Activated CD4-positive, alpha-beta T cell treated with anti-CD3 and anti-CD28 coated beads for 24 hours (primary cell): ENCODE results near the gene EIF5AL1.
"Not testable (repeated sequence)": the region's sequence is repeated elsewhere in the genome, so short reads cannot be mapped to it uniquely, and the experiment has no call there.

Experiments used
- DNase-seq, 2 donors: peaks; one replicate each; pipeline ENCODE4 v3.0.0-alpha.2; 2020; ENCODE audit warnings: low read depth in 2 of 2

The EIF5AL1 gene

DNA sequence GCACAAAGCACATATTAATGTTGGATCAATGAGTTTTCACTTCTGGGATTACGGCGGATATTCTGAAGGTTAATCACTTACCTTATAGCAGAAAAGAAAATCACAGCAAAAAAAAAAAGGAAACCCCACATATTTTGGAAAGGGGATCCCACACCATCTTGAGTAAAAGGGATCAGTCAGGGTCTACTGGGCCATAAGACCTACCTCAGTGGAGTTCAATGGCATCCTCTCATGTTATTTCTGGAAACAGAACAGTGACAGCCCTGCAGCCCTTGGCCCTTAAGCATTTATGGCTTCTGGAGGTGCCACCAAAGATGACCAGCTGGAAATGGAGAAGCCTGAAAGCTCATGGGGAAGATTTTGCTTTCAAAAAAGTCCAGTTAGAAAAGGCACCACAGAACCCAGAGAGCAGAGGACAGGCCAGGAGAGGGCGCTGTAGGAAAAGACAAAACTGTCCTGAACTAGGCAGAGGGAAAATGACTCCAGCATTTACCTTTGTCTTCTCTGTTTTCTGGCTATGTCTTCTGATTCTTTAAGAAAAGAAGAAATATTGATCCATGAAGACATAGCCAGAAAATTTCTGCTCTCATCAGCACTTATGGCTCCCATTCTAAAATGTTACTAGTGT is 2.9 kb upstream of the EIF5AL1 start:
- DNase-seq, result not testable (repeated sequence)

DNA sequence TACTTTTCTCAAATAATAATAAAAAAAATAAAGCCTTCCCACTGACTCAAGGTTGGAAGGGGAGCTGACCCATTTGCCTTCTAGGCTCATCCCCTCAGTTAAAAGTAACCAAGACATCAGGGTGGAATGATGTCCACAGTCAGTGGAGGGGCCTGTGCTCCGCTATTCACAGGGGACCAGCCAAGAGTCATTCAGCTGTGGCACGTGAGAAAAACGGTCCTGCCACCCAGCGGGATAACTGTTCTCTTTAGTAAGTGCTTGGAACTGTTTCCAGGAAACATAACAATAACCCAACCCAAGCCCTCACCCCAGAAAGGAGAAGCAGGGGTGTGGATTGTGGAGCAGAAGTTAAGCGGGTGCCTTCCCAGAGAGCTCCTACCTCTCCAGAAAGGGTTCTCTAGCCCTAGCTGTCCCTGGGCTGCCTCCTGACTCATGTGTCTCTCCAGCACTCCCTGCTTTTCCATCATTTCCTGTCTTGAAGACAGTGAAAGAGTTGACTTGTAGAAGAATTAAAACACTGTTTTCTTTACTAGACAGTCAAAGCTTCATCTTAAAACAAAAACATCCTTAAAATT is 2.3 kb upstream of the EIF5AL1 start:
- DNase-seq, result not testable (repeated sequence)

DNA sequence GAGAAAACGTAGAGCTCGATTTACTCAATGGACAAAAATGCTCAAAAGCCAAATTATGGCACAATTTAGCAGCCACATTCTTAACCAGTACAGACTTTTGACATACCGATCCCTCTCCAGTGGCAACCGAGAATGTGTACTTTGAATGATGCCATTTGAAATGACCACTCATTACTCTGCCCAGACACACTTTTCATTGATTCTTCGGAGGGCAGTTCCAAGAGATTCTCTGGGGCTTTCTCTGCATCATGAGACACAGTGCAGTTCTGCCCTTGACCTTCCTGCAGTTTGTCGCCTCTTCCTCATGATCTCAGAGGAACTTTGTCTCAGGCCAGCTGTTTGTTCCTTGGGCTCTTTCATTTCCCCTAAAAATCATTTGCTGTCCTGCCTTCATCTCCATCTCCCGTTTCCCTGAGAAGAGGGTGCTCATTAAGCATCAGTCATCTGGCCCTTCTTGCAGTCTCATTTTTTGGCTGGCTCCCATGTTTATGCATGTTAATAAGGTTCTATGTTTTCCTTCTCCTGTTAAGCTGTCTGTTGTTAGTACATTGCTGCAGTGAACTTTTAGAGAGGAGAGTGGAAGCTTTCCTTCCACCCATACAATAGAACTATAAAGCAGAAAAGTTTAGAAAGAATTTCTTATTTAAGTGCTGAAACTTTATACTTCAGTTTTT is 4.3 kb downstream of the EIF5AL1 start:
- not testable (repeated sequence) for DNase-seq

DNA sequence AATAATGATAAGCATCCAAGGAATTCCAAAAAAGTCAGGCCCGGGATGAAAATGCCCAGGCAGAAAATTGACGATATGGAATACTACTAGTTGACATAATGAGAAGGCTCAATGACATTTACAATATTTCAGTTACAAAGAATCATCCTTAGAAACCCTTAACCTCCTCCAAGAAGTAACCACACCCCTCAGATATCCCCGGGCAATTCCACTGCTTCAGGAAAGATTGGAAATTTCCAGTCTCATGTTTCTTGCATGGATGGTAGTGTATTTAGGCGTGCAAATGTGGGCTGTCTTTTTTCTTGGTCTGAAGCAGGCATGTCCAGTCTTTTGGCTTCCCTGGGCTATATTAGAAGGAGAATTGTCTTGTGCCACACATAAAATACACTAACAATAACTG is 5.2 kb downstream of the EIF5AL1 start:
- DNase-seq, result not testable (repeated sequence)

DNA sequence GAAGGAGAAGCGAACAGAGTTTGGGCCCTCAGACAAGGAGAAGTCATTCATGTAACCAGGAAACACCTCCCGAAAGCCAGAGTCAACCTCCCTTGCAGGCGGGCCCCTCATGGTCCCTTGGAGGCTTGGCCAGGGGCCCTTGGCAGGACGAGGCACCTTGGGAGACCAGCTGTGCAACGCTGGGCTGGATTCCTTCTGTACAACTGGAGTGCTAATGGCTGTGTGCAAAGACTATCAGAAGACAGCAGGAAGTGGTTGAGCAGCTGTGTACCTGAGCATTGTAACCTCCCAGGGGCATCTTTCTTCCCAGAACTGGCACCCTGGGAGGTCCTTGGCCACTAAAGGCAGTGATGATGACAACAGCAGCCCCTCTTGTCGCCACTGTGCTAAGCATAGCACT is 9.4 kb downstream of the EIF5AL1 start:
- DNase-seq, result not testable (repeated sequence)

DNA sequence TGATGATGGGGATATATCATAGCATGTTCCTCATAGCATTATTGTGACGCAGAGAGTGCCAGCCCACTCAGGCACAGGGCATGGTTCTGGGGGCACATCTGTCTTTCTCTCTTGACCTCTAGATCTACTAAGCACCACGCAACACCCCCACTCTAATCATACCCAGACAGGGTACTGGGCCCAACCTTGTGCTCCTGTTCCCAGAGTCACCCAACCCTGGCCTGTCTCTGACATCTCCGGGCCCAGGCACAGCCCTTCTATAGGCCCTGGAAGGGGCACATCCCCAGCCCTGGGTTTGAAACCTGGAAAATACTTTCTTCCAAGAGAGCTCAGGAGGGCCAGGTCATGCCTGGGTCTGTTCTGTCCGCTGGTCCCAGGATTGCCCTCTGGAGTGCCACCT is 10.1 kb downstream of the EIF5AL1 start:
- not testable (repeated sequence) for DNase-seq

DNA sequence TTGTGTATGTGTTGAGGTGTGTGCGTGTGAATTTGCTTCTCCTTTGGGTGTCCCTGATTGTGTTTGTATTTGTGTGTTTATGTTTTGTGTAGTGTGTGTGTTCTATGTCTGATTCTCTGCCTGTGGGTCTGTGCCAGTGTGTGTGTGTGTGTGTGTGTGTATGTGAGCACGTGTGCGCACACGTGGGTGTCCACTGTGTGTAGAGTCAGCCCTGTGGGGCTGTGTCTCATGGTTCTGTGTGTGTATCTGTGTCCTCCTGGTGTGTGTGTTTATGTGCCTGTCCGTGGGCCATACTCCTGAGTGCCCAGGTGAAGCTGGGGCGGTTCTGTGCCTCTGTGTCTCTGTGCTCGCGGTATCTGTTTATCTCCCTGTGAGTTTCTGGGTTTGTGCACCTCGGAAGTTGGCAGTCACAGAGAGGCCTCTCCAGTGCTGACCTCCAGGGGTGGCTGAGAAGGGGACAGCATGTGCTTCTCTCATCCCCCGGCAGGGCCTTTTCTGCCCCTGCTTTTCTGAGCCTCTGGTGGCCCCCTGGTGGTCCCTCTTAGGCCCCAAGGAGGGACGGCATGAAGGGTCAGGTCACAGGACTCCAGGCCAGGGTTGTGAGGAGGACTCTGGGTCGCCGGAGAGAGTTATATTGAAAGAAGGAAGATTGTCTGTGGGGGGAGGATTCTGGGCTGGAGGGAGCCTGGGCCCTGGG is 11.0 kb downstream of the EIF5AL1 start:
- DNase-seq, result not testable (repeated sequence)

DNA sequence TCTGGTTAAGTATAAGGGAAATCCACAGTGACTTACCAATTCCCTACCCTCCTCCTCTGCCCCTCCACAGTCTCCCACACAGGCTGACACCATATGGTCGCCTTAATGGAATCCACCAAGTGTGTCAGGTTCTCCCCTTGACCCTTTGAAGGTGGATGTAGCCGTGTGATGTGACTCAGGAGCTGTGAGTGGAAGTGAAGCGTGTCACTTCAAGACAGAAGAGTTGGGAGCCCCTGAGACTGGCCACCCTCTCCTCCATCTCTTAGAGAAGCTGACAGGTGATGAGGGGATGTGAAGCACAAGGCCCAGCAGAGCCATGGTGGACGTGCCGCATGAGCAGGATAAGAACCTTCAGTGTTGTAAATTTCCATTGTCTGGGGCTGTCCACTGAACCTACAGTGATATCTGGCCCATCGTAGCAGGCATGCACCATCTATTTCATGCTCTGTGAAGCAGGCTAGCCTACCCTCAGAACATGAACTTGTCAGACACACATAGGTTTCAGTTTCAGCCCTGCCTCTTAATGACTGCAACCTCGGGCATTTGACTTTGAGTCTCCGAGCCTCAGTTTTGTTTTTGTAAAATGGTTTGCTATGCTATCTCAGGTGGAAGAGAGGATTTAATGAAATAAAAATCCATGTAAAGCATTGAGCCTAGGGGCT is 12.8 kb downstream of the EIF5AL1 start:
- DNase-seq, result not testable (repeated sequence)

DNA sequence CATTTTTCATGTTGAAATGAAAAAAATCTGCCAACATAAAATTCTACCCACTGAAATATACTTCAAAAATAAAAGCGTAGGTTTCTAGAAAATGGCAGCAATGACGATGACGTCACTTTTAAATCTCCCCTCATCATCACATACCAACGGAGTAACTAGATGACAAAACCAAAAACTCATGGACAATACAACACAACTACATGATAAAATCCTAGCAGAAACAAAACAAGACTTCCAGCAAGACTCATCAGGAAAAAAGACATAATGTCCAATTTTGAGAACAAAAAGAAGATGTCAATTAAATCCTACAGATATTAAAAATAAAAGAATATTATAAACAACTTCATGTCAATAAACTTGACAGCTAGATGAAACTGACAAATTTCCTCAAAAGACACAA is 15.9 kb downstream of the EIF5AL1 start:
- not testable (repeated sequence) for DNase-seq

DNA sequence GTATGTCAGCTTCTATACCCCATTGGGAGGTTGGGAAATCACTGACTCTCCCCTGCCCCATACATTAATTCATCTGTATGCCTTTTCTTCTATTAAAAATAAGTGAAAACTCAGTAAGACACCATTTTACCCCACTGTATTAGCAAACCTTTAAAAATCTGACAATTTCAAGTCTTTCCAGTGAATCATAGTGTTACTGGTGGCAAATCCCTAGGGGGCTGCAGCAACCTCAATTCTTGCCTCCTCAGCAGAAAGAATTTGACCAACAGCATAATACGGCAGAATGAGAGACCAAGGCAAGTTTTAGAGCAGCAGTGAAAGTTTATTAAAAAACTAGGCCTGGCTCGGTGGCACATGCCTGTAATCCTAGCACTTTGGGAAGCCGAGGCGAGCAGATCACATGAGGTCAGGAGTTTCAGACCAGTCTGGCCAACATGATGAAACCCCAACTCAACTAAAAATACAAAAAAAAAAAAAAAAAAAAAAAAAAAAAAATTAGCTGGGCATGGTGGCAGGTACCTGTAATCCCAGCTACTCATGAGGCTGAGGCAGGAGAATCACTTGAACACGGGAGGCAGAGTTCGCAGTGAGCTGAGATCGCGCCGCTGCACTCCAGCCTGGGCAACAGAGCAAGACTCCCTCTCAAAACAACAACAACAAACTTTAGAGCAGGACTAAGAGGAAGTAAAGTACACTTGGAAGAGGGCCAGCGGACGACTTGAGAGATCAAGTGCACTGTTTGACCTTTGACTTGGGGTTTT is 21.0 kb downstream of the EIF5AL1 start:
- DNase-seq, result not testable (repeated sequence)

DNA sequence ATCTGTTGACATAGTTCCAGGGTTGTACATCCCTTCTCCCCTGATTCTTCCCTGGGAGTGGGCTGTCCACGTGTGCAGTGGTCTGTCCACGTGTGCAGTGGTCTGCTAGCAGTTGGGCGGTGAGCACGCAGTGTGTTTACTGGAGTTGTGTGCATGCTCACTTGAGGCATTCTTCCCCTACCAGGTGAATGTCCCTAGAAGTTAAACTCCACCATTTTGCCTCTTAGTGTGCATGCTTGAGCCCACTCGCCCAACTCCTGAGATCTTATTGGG is 21.5 kb downstream of the EIF5AL1 start:
- not testable (repeated sequence) for DNase-seq

DNA sequence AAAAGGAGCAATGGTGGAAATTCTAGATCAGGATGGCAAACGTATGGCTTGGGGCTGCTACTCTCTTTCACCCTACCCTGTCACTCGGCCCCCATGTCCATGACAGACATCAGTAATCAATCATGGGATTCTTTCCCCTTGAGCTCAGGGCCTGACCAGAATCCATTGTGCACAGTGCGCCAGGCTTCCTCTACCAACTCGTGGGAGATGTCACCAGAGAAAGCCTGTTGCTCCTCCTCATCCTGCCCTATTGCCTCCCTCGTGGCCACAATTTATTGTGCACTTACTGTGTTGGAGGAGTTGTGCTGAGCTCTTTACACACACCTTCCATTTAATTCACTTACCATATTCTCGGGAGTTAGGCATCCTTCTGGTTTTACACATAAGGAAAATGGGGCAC is 26.0 kb downstream of the EIF5AL1 start:
- not testable (repeated sequence) for DNase-seq

DNA sequence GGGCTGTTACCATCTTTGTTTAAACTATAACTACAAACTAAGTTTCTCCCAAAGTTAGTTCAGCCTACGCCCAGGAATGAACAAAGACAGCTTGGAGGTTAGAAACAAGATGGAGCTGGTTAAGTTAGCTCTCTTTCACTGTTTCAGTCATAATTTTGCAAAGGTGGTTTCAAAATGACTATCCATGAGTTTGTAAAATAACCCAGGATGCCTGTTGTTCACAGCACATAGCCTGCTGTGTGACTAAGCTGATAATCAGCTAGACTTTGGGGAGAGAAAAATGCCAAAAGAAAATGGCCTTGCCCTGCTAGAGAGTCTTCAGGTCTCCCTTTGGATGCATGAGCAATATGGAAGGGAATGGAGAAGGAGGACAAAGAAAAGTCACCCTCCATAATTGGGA is 28.6 kb downstream of the EIF5AL1 start:
- not testable (repeated sequence) for DNase-seq

DNA sequence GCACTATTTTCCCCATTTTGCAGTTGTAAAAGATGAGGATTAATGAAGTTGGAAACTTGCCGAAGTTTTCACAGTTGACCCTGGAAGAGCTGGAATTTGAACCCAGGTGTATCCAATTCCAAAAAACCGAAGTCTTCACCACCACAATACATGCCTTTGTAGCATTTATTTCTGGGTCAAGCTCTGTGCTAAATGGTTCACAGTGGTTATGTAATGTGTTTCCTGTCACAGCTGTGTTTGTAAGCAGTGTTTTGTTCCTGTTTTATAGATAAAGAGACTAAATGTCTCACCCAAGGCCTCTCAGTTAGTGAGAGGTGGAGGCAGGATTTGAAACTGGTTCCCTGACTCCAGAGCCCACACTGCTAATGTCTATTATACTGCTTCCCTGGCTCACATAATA is 30.3 kb downstream of the EIF5AL1 start:
- no peak for DNase-seq

DNA sequence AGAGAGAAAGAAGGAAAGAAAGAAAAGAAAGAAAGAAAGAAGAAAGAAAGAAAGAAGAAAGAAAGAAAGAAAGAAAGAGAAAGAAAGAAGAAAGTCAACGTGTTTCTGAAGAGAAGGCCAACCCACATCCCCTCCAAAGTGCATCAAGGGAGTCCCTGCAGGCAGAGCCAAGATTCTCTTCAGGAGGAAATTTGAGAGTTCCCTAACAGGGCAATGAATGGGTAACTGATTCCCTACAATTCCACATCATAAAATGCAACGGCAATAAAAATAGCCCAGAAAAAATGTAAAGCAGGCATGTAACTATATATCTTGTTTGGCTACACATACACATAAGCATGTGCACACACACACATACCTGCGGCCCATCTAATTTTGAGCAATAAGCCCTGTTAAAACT is 32.1 kb downstream of the EIF5AL1 start:
- not testable (repeated sequence) for DNase-seq

DNA sequence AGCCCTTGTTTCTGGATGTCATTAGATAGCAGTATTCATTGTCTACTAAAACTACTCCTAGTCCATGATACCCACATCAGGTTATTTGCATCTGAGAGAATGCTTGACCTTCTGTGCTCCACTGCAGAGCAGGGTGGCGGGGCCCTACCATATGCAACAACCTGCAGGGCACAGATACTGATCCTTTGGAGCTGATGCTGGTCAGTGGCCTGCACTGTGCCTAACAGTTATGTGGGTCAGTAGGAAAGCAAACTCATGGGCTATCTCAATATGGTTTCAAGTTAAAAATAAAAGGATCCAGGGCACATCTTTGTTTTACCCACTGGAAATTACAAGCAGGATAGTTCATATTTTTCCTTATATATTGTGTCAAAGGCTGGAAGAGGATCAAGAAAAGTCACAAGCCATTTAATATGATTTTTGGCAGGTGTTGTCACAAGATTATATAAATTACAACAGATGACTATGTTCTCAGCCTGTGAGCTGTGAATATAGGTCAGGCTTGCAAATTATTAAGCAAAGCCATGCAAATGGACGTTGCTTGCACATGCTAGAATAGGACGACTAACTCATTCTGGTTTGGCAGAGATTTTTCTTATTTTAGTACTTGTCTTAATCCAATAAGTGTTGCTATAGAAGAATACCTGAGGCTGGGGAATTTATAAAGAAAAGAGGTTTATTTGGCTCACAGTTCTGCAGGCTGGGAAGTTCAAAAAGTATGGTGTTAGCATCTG is 32.8 kb downstream of the EIF5AL1 start:
- DNase-seq, result not testable (repeated sequence)

DNA sequence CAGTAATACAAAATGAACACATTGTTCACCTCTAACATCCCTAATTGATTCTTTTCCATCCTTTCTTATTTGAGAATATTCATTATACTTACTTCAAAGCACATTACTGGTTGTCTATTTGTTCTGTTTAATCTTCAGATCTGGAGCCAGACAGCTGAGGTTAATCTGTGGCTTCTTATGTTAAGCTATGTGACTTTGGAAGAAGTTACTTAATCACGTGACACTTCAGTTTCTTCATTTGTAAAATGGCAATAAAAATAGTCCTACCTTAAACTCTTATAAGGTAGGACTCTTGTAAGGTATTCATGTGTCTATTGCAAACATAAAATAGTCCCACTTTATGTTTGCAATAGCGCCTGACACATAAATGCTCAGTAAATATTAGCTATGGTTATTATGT is 34.8 kb downstream of the EIF5AL1 start:
- DNase-seq, result not testable (repeated sequence)

DNA sequence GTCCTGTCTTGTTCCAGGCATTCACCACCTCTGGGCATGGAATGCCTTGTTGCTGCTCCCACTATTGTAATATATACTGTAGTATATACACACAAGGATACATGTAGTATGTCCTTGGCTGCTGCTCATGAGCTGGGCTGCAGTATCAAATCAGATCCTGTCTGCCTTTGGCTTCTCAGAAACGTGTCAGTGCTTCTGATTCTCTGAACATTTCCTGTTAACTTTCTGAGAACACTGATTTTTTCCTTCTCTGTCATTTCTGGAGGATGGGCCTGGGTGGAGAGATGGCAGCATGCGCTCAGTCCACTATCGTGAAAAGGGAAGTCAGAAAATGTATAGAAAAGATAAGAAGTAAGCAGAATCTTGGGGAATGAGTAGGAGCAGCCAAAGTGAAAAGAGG is 35.6 kb downstream of the EIF5AL1 start:
- no peak for DNase-seq

DNA sequence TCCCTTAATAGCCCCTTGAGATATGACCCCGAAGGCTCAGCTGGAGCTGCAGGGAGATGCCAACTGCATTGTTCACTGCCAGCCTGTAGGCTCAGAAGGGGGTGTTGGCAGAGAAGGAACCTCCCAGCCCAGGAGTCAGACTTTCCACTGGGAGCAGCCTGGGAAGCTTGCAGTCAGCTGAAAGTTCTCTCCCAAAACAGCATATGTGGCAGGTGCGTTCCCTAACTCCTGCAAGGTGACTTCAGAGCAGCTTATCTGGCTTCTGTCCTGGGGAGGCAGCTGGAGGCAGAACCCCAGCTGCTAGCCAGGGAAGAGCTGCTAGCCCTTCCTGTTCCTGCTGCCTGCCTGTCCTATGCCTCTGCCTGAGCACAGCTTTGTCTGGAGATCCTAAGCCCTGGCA is 39.8 kb downstream of the EIF5AL1 start:
- no peak for DNase-seq

DNA sequence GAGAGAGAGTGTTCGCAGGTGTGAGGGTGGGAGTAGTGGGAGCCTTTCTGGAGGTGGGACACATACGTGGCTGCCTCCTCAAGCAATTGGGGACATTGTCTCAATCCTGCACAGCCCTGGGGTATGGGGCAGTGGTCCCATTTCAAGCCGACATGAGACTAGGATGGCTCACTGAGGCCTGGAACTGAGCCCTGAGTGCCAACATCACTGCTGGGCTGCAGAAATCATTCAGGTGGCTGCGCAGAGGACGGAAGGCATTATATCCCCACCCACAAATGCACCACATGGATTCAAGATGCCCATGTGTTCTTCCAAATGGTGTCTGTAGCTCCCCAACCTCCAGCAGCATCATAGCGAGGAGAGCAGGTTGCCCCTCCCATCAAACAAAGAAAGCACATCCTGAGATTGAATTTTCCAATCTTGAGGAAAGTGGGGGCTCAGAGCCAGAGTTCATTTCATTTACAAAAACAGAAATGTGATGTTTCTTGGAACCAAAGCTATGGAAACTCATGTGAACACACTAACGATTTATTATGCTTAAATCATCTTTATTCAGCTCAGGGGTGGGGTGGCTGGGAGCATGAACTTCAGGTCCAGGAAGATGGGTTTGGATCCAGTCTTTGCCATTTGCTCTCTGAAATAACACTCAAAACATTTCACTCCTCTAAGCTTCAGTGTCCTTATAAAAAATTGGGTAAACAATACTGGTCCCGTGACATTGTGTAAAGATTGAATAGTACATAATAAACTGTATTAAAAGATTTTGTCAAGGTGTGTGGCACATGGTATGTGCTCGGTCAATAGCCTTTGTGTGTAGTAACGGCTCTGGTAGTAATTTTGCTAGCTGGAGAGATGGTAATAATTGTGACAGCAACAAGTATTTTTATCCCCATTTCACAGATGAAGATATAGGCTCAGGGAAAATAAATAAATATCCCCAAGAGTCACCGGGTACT is 43.3 kb downstream of the EIF5AL1 start:
- no peak for DNase-seq
